H1 (cell line): ENCODE results near the gene PTPN9. TPM values are rescaled to one million over a fixed set of nuclear protein-coding genes. Genes with fewer than 3 reads are reported as not detected.

Experiments used
- BACH1 ChIP-seq: IDR thresholded peaks from 2 replicates; pipeline ENCODE4 v1.6.1; 2012; ENCODE audit warnings: low read length, improper control_type of control experiment
- CREB1 ChIP-seq: IDR thresholded peaks from 2 replicates; pipeline ENCODE4 v1.6.1; 2012; ENCODE audit warnings: inconsistent platforms
- EP300 ChIP-seq, 2 experiments: IDR thresholded peaks; 1 replicate in 1 of 2; 2 replicates in 1 of 2; pipeline ENCODE4 v1.6.1; 2011 to 2012; ENCODE audit warnings: low read depth in 2 of 2, low read length in 2 of 2, mild to moderate bottlenecking in 2 of 2, borderline replicate concordance in 1 of 2, inconsistent platforms in 1 of 2, moderate library complexity in 1 of 2
- JUND ChIP-seq: IDR thresholded peaks from 2 replicates; pipeline ENCODE4 v1.6.1; 2011; ENCODE audit warnings: mild to moderate bottlenecking, improper control_type of control experiment, low read length
- POLR2A ChIP-seq, 2 experiments: IDR thresholded peaks; 1 replicate in 1 of 2; 2 replicates in 1 of 2; pipeline ENCODE4 v1.6.1; 2011; ENCODE audit warnings: low read depth in 2 of 2, low read length in 2 of 2, mild to moderate bottlenecking in 2 of 2; ENCODE audit errors: control extremely low read depth in 1 of 2
- POLR2AphosphoS5 ChIP-seq: IDR thresholded peaks from 2 replicates; pipeline ENCODE4 v1.6.1; 2011; ENCODE audit warnings: low read depth, low read length
- RFX5 ChIP-seq: IDR thresholded peaks from 2 replicates; pipeline ENCODE4 v1.6.1; 2011; ENCODE audit warnings: low read depth, low read length, improper control_type of control experiment, borderline replicate concordance
- SIN3A ChIP-seq, 2 experiments: IDR thresholded peaks in 1 of 2; conservative IDR thresholded peaks in 1 of 2; 2 replicates each; pipeline ENCODE4 v1.6.1; 2011 to 2012; ENCODE audit warnings: low read length in 2 of 2, improper control_type of control experiment in 1 of 2, low read depth in 1 of 2, mild to moderate bottlenecking in 1 of 2
- SP1 ChIP-seq: IDR thresholded peaks from 2 replicates; pipeline ENCODE4 v1.6.1; 2011; ENCODE audit warnings: low read depth, low read length
- SP4 ChIP-seq: IDR thresholded peaks from 2 replicates; pipeline ENCODE4 v1.6.1; 2012; ENCODE audit warnings: low read length, inconsistent platforms
- polyA plus RNA-seq, 7 experiments: library from polyadenylated mRNA; depleted of rRNA in 3 of 7; stranded (reverse) in 5 of 7; unstranded in 2 of 7; fragments of >200 nt in 5 of 7; fragments of 200-250 nt in 2 of 7; gene quantifications; 1 replicate in 5 of 7; 2 replicates in 1 of 7; 4 replicates in 1 of 7; pipeline versions ENCODE4 v1.2.1 to v1.2.3, GENCODE V29; 2011 to 2013; ENCODE audit warnings: missing spikeins in 2 of 7, mixed read lengths in 2 of 7
- total RNA-seq: library from RNA; stranded (reverse); fragmentation: NEBNext Ultra II Directional; extraction: Animal tissue kit (Norgen Biotek cat#: 25700); gene quantifications from 2 replicates; pipeline ENCODE4 v1.2.1, GENCODE V29; 2021

PTPN9 gene
- total and polyA plus RNA-seq, 2 of the 8 experiments (the other 6 are each of a cell fraction or from before 2014, with no cell fraction given): 46.6 to 57.4 TPM

- peak; percentile 79 for TF ChIP-seq CREB1
- TF ChIP-seq SP1: peak; percentile 91
- TF ChIP-seq BACH1: no peak
- peak; percentile 94 for TF ChIP-seq SP4
- TF ChIP-seq POLR2A (IDR thresholded peaks at IDR 0.05; ENCODE audit: control extremely low read depth in 1 of 2, low read depth in 2 of 2, low read length in 2 of 2): peak; percentile 45 to 57; a peak in 2 of 3 replicates
- TF ChIP-seq RFX5: peak; percentile 9; the same call in 1 of the 2 replicates
- peak; percentile 82 for TF ChIP-seq POLR2AphosphoS5
- TF ChIP-seq EP300 (IDR thresholded peaks at IDR 0.05; ENCODE audit: borderline replicate concordance in 1 of 2, low read depth in 2 of 2, low read length in 2 of 2): peak in 1 of 2 experiments; percentile 30; a peak in 2 of 3 replicates
- peak in 1 of 2 experiments; percentile 52; a peak in 2 of 4 replicates for TF ChIP-seq SIN3A (conservative IDR thresholded peaks at IDR 0.05 in 1 of 2, IDR thresholded peaks at IDR 0.05 in 1 of 2; ENCODE audit: low read depth in 1 of 2, low read length in 2 of 2)
- 0 out of 2 replicates have a peak, but pooled peaks have one; percentile 7 for TF ChIP-seq JUND
- TF ChIP-seq, all 59 proteins: peak for 20
Measured at GRCh38 chr15:75453703-75454470, 125.2 kb downstream of the PTPN9 start (continued).
